ENCODE data around the gene PLLP. TPM values are rescaled to one million over a fixed set of nuclear protein-coding genes. Genes with fewer than 3 reads are reported as not detected.
A peak's percentile ranks its signal among the peaks of the same experiment; 100 is the strongest.

Gene PLLP
- total and polyA plus RNA-seq, 10 of the 15 experiments (the other 5 are each of a cell fraction or from before 2014, with no cell fraction given): 0.21 to 5.8 (median 0.67) TPM

- CTCF ChIA-PET: interaction anchor here (0.7 to 1.9 kb wide), 4 partner anchors 10 to 168 kb away, joined by 3 to 6 read pairs (median 4); partner anchors contain the start of gene CPNE2
- Histone ChIP-seq H3K4me2 (ENCODE audit: control insufficient read depth, insufficient read depth) (peak overlapping the region; percentile 46), H3K79me2 (ENCODE audit: control insufficient read depth, insufficient read depth, low read length) (no peaks in the 10 kb centered on the region), H3K4me1 (ENCODE audit: control insufficient read depth, insufficient read depth, low read length) (peaks cover 3% of the 10 kb centered on the region), H3K27ac (ENCODE audit: control insufficient read depth, insufficient read depth) (peak overlapping the region; percentile 16), H3K27me3 (replicated peaks in 1 of 2; ENCODE audit: control insufficient read depth in 2 of 2, insufficient read depth in 2 of 2, low read length in 1 of 2) (no peaks in the 10 kb centered on the region), H3K36me3 (ENCODE audit: control insufficient read depth in 2 of 2, insufficient read depth in 2 of 2, low read length in 1 of 2) (no peaks in the 10 kb centered on the region), H2AFZ (ENCODE audit: control insufficient read depth, low read depth, low read length) (peak overlapping the region; percentile 85), H3K9me3 (replicated peaks; ENCODE audit: control insufficient read depth, insufficient read depth, low read length) (no peaks in the 10 kb centered on the region), H3K4me3 (peak overlapping the region; percentile 35; the same call in 1 of the 2 replicates), H4K20me1 (ENCODE audit: control insufficient read depth, insufficient read depth) (no peaks in the 10 kb centered on the region), H3K9ac (ENCODE audit: control insufficient read depth, insufficient read depth, low read length) (peak overlapping the region; percentile 35)
- POLR2A ChIA-PET: interaction anchor here (0.6 to 3.7 kb wide), 7 partner anchors 16 to 282 kb away, joined by 3 to 35 read pairs (median 3); partner anchors contain the start of genes ADGRG5 and ARL2BP
- FAIRE-seq: peak; percentile 27
- RAD21 ChIA-PET (ENCODE audit: unreplicated experiment): interaction anchor here (0.8 to 1.5 kb wide), 4 partner anchors 15 to 40 kb away, joined by 3 to 4 read pairs (median 4); partner anchors contain the start of gene ARL2BP
- in situ Hi-C loops (cut with MboI) (no loop called here), intact Hi-C loops (cut with micrococcal nuclease; ENCODE audit: unreplicated experiment) (loop anchor here (1.0 kb wide), 1 partner anchor 39 kb away; no protein-coding TSS in a partner anchor)
- 19% methylated on average over 16 of the region's 16 CpGs for WGBS (ENCODE audit: insufficient coverage, insufficient replicate concordance, low lambda C conversion rate, missing lambda C conversion rate)
- peak; percentile 42 for DNase-seq (ENCODE audit: low read depth, low spot score)
- no TSS peak for BruUV-seq (replicated peaks)
- SMC1A ChIA-PET (ENCODE audit: uncharacterized antibody, unreplicated experiment): interaction anchor here (0.6 to 2.4 kb wide), 7 partner anchors 9 to 563 kb away, joined by 3 to 6 read pairs (median 4); partner anchors contain the start of gene ARL2BP
- ATAC-seq: peak; percentile 90
- TF ChIP-seq SIN3A (IDR thresholded peaks at IDR 0.05; ENCODE audit: low read depth, low read length) (no peak), ATF7 (IDR thresholded peaks at IDR 0.05; ENCODE audit: low read depth) (0 out of 2 replicates have a peak, but pooled peaks have one; percentile 11), CEBPB (IDR thresholded peaks at IDR 0.05; ENCODE audit: borderline replicate concordance in 1 of 2, low read depth in 2 of 2, low read length in 2 of 2) (no peak), ZBTB4 (CRISPR knock-in tag; IDR thresholded peaks at IDR 0.05) (no peak), NR2C1 (IDR thresholded peaks at IDR 0.05) (no peak), ZBTB33 (IDR thresholded peaks at IDR 0.05) (no peak), RELA (IDR thresholded peaks at IDR 0.05; ENCODE audit: borderline replicate concordance, partially characterized antibody) (peak; percentile 85), ZBED1 (IDR thresholded peaks at IDR 0.05; ENCODE audit: borderline replicate concordance) (no peak), CBX3 (IDR thresholded peaks at IDR 0.05; ENCODE audit: borderline replicate concordance, low read depth) (no peak), BCL3 (IDR thresholded peaks at IDR 0.05; ENCODE audit: borderline replicate concordance, insufficient read depth, low read depth, low read length, poor library complexity, severe bottlenecking) (no peak), BHLHE40 (IDR thresholded peaks at IDR 0.05; ENCODE audit: borderline replicate concordance in 1 of 2, low read depth in 2 of 2, low read length in 1 of 2) (peak; percentile 72 to 73), TBL1XR1 (IDR thresholded peaks at IDR 0.05; ENCODE audit: low read depth, low read length) (no peak), EZH2 (IDR thresholded peaks at IDR 0.05; ENCODE audit: borderline replicate concordance, control insufficient read depth, low read depth, low read length) (no peak)
- TF ChIP-seq, protein P1, sequence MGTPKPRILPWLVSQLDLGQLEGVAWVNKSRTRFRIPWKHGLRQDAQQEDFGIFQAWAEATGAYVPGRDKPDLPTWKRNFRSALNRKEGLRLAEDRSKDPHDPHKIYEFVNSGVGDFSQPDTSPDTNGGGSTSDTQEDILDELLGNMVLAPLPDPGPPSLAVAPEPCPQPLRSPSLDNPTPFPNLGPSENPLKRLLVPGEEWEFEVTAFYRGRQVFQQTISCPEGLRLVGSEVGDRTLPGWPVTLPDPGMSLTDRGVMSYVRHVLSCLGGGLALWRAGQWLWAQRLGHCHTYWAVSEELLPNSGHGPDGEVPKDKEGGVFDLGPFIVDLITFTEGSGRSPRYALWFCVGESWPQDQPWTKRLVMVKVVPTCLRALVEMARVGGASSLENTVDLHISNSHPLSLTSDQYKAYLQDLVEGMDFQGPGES (IDR thresholded peaks at IDR 0.05): no peak
Measured at GRCh38 chr16:57260294-57260929, 24.1 kb downstream of the PLLP start.
